GM18502 (cell line): ENCODE measurements around the gene NBPF1.
"Not testable (repeated sequence)": the region's sequence is repeated elsewhere in the genome, so short reads cannot be mapped to it uniquely, and the experiment has no call there.

Source experiments
- ATAC-seq: cut with Tn5 transposase; IDR thresholded peaks from one replicate; pipeline ENCODE4 v1.9.1; 2021; ENCODE audit warnings: mild to moderate bottlenecking; ENCODE audit not compliant: unreplicated experiment, poor library complexity

Gene NBPF1

GRCh38 chr1:16560498-16560897 lies 52.9 kb downstream of the NBPF1 start:
- ATAC-seq: not testable (repeated sequence)

GRCh38 chr1:16559688-16560087 lies 53.7 kb downstream of the NBPF1 start:
- ATAC-seq: not testable (repeated sequence)

GRCh38 chr1:16557034-16557433 lies 56.3 kb downstream of the NBPF1 start:
- not testable (repeated sequence) for ATAC-seq

DNA sequence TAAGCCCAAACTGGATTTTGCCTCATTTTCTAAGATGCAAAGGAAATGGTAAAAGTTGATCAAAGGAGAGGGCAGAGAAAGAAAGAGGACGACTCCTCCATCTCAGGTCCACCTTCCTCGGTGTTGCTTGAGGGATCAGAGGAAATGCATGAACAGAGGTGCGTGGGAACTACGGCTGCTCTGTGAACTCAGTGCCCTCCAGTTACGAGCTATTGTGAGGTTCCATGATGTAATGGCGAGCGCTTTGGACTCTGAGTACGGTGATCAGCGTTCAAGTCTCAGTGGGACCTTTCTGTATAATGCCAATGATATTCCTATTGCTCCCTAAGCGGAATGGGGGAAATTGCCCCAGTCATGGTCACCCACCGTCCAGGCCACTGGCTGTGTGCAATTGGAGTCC lies 60.1 kb downstream of the NBPF1 start:
- ATAC-seq: not testable (repeated sequence)

DNA sequence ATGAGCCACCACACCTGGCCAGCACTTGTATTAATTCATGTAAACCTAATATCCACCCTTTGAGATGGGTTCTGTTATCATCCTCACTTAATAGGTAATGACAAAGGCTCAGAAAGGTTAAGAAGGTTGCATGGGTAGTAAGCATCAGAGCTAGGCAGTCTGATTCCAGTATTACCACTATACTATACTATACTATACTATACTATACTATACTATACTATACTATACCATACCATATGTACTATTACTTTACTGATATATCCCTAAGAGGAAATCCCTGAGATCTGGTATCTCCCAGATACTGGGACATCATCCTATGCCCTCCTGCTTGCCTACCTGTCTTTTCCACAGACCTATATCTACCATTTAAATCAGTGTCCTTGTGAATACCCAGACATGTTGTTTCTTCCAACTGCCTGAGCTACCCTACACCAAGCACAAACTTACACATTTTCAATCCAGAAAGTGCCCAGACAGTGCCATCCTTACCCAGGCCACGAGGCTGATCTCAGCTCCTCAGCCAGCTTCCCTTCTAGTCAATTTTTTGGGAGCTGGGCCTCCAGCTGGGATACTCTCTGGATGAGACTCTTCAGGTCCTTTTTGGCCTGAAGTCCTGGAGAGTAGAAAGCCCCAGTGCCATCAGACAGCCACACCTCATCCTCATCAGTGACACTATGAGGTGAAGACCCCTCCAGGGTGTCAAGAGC lies 63.0 kb downstream of the NBPF1 start:
- not testable (repeated sequence) for ATAC-seq

DNA sequence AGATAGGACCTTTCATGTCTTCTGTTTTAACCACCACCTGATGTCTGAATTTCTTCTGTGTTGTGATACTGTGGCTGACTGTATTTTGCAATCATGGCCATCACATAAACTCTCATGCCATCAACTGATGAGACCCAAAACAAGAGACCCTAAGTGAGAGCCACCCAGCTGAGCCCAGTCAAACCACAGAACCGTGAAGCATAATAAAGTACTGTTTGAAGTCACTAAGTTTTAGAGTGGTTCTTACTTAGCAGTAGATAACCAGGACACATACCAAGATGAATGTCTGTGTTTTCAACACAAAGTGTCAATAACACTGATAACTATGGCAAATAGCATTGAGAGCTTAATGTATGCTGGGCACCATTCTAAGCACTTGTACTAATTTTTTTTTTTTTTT lies 63.8 kb downstream of the NBPF1 start:
- ATAC-seq: not testable (repeated sequence)

GRCh38 chr1:16547502-16548241 lies 65.7 kb downstream of the NBPF1 start:
- ATAC-seq: not testable (repeated sequence)

GRCh38 chr1:16545682-16546095 lies 67.7 kb downstream of the NBPF1 start:
- not testable (repeated sequence) for ATAC-seq

- not testable (repeated sequence) for ATAC-seq
Observed at GRCh38 chr1:16540421-16540893, 72.9 kb downstream of the NBPF1 start.

GRCh38 chr1:16537528-16537927 lies 75.8 kb downstream of the NBPF1 start:
- ATAC-seq: not testable (repeated sequence)

DNA sequence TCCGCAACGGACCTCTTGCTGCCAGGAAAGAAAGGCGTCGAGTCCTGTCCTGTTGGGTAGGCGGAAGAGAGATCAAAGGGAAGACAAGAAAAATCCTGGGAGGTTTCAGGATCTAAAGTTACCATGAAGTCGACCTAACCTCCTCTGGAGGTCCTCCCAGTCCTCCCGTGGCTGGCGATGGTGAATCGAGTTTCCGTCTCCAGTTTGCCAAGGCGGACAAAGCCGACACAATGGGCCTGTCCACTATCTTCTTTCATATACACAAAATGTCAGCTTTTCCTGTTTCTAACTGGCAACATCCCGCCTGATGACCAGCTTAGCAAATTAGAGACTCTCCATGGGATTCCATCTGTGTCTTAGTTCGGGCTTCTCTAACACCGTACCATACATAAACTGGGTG lies 76.6 kb downstream of the NBPF1 start:
- ATAC-seq: not testable (repeated sequence)

DNA sequence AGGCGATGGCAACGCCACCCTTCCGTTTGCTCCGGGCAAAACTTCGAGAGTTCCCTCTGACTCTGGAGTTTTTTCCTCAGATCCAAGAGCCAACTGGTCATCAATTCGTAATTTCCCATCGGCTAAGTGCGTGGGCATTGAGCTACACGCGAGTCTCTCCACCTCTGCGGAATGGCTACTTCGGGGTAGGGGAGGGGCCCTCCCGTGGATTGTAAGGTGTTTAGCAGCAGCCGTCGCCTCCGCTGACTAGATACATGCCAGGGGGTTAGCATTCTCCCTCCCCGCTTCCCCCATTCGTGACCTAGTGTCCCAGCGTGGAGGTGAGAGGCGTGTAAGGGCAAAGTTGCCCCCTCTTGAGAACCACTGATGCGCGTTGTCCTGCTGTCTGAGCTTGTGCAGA lies 77.5 kb downstream of the NBPF1 start:
- not testable (repeated sequence) for ATAC-seq

DNA sequence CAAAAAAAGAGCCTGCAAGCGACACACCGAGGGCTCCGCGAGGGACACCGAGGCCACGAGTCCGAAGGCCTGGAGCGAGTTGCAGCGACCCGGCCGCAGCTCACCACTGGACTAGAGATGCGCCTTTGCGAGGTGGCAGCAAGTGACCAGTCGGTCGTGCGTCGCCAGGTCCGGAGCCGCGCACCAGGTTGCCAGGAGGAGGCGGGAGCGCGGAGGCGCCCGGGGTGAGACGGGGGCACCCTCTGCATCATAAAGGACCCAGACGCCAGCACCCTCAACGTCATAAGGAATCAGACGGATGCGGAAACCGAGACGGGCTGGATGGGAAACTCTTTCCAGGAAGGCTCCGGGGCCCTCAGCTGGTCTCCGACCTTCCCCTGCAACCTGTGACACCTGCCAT lies 77.9 kb downstream of the NBPF1 start:
- ATAC-seq: not testable (repeated sequence)

DNA sequence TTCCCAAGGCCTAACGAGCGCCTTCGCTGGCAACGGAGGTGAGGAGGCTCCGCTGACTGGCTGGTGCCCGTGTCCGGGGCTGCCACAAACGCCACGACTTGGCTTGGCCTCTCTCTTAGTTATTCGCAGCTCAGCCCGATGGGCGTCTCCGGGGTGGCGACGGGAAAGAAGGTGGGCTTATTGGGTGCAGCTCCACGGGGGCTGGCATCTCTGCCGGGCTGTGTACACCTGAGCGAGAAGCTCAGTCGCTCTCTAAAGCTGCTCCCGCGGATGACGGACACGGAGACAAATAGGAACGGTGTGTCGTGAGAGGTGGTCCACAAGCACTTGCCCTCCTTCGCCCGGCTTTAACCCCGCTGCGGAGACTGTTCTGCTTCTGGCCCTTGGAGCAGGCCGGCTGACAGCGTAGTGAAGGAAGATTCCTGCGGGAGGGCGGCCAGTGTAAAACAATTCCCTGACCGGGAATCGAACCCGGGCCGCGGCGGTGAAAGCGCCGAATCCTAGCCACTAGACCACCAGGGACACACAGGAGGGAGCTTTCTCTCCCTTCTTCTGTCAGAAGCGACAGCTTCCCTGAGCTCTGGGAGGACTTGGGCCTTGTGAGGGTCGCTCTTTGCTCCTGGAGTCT lies 78.4 kb downstream of the NBPF1 start:
- not testable (repeated sequence) for ATAC-seq

DNA sequence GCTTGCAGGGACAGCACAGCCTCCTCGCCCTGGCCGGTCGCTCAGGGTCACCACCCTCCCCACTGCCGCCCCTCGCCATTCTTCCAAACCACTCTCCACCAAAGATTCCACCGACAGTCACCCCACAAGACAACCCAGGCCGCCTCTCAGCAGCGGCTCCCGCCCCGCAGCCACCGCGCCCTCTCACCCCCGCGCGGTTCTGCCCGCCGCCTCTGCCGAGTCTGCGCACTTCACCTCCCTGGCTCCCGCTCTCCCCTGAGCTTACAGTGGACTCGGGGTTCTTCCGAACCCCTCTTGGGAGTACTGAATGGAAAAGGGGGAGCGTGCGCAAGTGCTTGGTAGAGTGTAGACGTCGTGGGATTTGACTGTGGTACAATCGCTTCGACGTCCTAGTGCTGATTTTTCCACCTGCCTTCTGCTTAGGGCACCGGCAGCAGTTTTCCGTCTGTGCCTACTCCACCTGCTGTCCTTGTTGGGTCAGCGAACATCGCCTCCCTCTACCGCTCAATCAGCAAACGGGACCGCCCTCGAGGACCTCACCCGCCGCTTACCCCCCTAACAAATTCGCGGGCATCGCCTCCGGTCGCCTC lies 79.0 kb downstream of the NBPF1 start:
- not testable (repeated sequence) for ATAC-seq

GRCh38 chr1:16532235-16532991 lies 81.0 kb downstream of the NBPF1 start:
- not testable (repeated sequence) for ATAC-seq

- not testable (repeated sequence) for ATAC-seq
Observed at GRCh38 chr1:16528338-16528737, 85.0 kb downstream of the NBPF1 start.

DNA sequence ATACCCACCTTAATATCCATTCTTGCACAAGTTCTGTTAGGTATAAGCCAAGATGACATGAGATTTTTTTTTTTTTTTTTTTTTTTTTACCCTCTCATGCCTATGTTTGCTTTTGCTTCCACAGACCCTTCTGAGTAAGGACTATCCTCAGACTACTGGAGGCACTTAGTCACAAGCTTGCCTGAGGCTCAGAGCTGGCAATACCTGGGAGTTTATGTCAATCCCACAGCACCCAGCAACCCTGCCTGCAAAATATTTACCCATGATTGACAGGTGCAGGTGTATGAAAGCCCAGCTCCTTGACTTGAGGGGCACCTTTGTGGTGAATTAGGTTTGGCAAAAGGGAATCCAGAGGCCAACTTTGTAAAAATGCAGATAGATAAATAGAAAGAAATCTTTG lies 87.6 kb downstream of the NBPF1 start:
- ATAC-seq: not testable (repeated sequence)

DNA sequence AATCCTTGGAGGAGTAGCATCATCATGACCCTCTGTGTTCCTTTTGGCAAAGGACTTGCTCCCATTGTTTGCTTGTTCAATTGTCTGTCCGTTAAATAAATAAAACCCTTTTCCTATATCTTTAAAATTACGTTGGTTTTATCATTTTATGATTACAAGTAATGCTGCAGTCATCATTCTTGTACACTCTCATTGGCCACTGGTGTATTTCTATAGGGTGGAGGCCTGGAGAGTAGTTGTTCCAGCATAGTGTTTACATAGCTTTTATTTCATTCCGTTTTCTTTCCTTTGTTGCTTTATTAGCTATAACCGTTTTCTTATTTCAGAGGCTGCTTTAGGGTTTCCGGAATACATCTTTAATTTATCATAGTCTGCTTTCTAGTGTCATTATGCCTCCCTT lies 91.7 kb downstream of the NBPF1 start:
- not testable (repeated sequence) for ATAC-seq

GRCh38 chr1:16521288-16521583 lies 92.1 kb downstream of the NBPF1 start:
- no peak for ATAC-seq
